Left ventricle myocardium inferior (tissue), 1 donor: Measurements from ENCODE around the gene MAP3K21. TPM values are rescaled to one million over a fixed set of nuclear protein-coding genes. Genes with fewer than 3 reads are reported as not detected.

ENCODE experiments used
- DNase-seq: peaks from one replicate; pipeline ENCODE4 v3.0.0-alpha.2; 2020
- H3K27ac ChIP-seq: fragments of 200-600 bp; replicated peaks from 2 replicates; pipeline ENCODE4 v1.8.0; 2021
- H3K27me3 ChIP-seq: fragments of 200-600 bp; 2 replicates; pipeline ENCODE4 v1.8.0; 2021; ENCODE audit warnings: low read depth
- H3K36me3 ChIP-seq: fragments of 200-600 bp; 2 replicates; pipeline ENCODE4 v1.8.0; 2021
- H3K4me1 ChIP-seq: fragments of 200-600 bp; 2 replicates; pipeline ENCODE4 v1.8.0; 2021
- H3K4me3 ChIP-seq: fragments of 200-600 bp; 2 replicates; pipeline ENCODE4 v1.8.0; 2021; ENCODE audit warnings: mild to moderate bottlenecking, moderate library complexity
- H3K9me3 ChIP-seq: fragments of 200-600 bp; replicated peaks from 2 replicates; pipeline ENCODE4 v1.8.0; 2021
- intact Hi-C: fragments of 100-400 bp; cut with micrococcal nuclease; formaldehyde crosslinking; loops from one replicate; pipeline ENCODE4 v1.11.0; 2022
- total RNA-seq: library from RNA; stranded (reverse); fragmentation: NEBNext Ultra II Directional; extraction: Animal tissue kit (Norgen Biotek cat#: 25700); gene quantifications from one replicate; pipeline ENCODE4 v1.2.1, GENCODE V29; 2021
- TF ChIP-seq, protein P1 (sequence below): fragments of 200-600 bp; IDR thresholded peaks from 2 replicates; pipeline ENCODE4 v1.8.0; 2021; ENCODE audit warnings: antibody characterized with exemption, mild to moderate bottlenecking, borderline replicate concordance
- donor health status: DM: no; HTN: yes; CAD: no; lungs with severe emphysema.

The MAP3K21 gene
- total RNA-seq, 1 donor from 2014 or later: 0.41 TPM

- intact Hi-C loops: no loop called here
- Histone ChIP-seq H3K27ac (no peak overlapping the region), H3K4me3 (no peak overlapping the region), H3K36me3 (no peaks in the 10 kb centered on the region), H3K27me3 (peaks cover 48% of the 10 kb centered on the region), H3K4me1 (peaks cover 20% of the 10 kb centered on the region), H3K9me3 (no peaks in the 10 kb centered on the region)
- DNase-seq: no peak
- TF ChIP-seq, protein P1, sequence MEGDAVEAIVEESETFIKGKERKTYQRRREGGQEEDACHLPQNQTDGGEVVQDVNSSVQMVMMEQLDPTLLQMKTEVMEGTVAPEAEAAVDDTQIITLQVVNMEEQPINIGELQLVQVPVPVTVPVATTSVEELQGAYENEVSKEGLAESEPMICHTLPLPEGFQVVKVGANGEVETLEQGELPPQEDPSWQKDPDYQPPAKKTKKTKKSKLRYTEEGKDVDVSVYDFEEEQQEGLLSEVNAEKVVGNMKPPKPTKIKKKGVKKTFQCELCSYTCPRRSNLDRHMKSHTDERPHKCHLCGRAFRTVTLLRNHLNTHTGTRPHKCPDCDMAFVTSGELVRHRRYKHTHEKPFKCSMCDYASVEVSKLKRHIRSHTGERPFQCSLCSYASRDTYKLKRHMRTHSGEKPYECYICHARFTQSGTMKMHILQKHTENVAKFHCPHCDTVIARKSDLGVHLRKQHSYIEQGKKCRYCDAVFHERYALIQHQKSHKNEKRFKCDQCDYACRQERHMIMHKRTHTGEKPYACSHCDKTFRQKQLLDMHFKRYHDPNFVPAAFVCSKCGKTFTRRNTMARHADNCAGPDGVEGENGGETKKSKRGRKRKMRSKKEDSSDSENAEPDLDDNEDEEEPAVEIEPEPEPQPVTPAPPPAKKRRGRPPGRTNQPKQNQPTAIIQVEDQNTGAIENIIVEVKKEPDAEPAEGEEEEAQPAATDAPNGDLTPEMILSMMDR: no peak
These were observed 1.2 kb upstream of the MAP3K21 start for GRCh38 chr1:233326319-233326718.

DNA sequence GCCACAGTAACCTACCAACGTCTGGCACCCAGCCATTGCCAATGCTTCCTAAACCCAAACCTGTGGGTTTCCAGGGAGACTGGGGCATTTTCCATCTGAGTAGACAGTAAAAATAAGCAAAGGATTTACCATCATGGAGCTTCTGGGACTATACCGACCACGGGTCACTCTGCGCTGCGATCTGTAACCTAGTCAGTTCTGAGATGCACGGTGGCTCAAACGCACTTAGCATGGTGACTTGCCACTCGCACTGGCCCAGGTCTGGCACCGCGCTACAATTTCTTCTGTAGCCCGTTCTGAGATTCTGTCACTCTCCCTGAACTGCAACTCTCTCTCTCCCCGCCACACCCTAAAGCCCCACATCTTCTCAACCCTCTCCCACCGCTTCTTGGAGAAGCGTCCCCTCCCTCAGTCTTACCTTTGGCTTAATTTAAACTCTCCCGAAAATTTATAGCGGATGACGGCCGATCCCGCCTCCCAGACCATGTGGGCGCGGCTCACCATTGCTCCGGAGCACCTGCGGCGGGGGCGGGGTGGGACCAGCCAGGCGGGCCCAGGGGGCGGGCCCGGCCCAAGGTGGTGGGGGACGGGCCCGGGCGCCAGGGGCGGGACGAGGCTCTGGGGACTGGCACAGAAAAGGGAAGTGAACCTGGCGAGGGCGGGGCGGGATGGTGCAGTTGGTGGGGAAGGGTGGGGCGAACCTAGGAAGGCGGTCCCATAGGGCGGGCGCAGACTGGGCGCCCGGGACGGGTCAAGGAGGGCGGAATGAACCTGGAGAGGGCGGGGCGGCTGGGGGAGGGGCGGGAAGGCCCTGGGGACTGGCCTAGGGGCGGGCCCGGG lies 493 bp upstream of the MAP3K21 start:
- intact Hi-C loops: no loop called here
- Histone ChIP-seq H3K27me3 (peaks cover 50% of the 10 kb centered on the region), H3K27ac (no peak overlapping the region), H3K4me3 (peak overlapping the region; percentile 75), H3K9me3 (no peaks in the 10 kb centered on the region), H3K4me1 (peaks cover 20% of the 10 kb centered on the region), H3K36me3 (no peaks in the 10 kb centered on the region)
- DNase-seq: peak; percentile 75
- TF ChIP-seq, protein P1: no peak

GRCh38 chr1:233328142-233328921 lies 808 bp downstream of the MAP3K21 start:
- H3K27ac ChIP-seq: no peak overlapping the region
- no peaks in the 10 kb centered on the region for H3K9me3 ChIP-seq
- peaks cover 55% of the 10 kb centered on the region for H3K27me3 ChIP-seq
- H3K36me3 ChIP-seq: no peaks in the 10 kb centered on the region
- peak overlapping the region; percentile 75 for H3K4me3 ChIP-seq
- no peak for DNase-seq
- intact Hi-C loops: no loop called here
- TF ChIP-seq, protein P1: no peak
- H3K4me1 ChIP-seq: peaks cover 20% of the 10 kb centered on the region

GRCh38 chr1:233331676-233332519 lies 4.4 kb downstream of the MAP3K21 start:
- Histone ChIP-seq H3K27ac (no peak overlapping the region), H3K4me3 (no peak overlapping the region), H3K4me1 (peaks cover 18% of the 10 kb centered on the region), H3K27me3 (peaks cover 83% of the 10 kb centered on the region), H3K9me3 (no peaks in the 10 kb centered on the region), H3K36me3 (no peaks in the 10 kb centered on the region)
- DNase-seq: no peak
- TF ChIP-seq, protein P1: no peak
- intact Hi-C loops: no loop called here

DNA sequence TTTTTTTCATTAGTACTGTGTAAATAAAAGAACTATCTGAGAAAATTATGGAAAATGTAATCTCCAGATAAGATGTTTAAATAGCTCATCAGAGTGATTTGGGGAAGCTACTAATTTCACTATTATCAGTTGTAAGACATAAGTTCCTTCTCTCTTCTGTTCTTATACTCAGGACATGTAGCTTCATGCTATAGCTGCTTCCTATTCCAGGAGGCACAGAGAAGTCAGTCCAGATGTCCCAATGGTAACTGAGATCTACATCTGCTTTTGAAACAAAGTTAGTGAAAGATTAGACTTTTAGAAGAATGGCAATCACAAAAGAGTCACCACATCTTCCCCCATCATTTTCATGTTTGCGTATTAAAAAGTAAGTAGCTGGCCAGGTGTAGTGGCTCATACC lies 5.6 kb downstream of the MAP3K21 start:
- Histone ChIP-seq H3K36me3 (no peaks in the 10 kb centered on the region), H3K27me3 (peaks cover 88% of the 10 kb centered on the region), H3K4me3 (no peak overlapping the region), H3K4me1 (peaks cover 9% of the 10 kb centered on the region), H3K27ac (no peak overlapping the region), H3K9me3 (no peaks in the 10 kb centered on the region)
- TF ChIP-seq, protein P1: no peak
- intact Hi-C loops: no loop called here
- DNase-seq: no peak
